GM21515 (cell line): Measurements from ENCODE around the gene DNAAF8.

Experiments used
- ATAC-seq: cut with Tn5 transposase; IDR thresholded peaks from one replicate; pipeline ENCODE4 v1.9.1; 2021; ENCODE audit not compliant: unreplicated experiment

DNAAF8 gene

DNA sequence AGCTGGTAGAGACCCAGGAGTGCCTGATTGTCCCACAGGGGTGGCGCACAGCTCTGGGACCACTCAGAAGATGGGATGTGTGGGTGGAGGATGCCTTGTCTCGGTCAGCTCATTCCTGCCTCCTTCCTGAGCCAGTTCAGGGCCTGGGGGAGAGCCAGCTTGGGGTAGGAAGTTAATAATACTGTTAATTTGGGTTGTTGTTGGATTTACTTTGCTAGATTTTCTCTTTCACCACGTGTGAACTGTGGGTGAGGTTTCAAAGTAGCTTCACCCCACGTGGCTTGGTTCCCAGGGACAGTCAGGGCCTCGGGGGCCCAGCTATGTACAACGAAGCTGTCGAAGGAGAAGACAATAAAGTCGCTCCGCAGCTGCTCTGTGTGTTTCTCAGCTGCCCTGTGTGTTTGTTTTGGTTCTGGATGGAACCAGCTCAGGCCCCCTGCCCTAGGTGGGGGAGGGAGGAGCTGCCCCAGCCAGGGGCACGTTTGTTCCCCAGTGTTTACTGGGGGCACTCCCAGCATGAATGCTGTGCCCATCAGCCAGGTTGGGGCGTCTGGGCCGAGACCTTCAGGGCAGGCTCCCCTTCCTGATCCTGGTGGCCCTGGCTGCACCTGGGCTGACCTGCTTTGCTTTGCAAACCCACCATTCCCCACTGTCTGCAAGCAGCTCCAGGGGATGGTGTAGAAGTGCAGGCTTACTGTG lies 38.7 kb upstream of the DNAAF8 start:
- no peak for ATAC-seq

DNA sequence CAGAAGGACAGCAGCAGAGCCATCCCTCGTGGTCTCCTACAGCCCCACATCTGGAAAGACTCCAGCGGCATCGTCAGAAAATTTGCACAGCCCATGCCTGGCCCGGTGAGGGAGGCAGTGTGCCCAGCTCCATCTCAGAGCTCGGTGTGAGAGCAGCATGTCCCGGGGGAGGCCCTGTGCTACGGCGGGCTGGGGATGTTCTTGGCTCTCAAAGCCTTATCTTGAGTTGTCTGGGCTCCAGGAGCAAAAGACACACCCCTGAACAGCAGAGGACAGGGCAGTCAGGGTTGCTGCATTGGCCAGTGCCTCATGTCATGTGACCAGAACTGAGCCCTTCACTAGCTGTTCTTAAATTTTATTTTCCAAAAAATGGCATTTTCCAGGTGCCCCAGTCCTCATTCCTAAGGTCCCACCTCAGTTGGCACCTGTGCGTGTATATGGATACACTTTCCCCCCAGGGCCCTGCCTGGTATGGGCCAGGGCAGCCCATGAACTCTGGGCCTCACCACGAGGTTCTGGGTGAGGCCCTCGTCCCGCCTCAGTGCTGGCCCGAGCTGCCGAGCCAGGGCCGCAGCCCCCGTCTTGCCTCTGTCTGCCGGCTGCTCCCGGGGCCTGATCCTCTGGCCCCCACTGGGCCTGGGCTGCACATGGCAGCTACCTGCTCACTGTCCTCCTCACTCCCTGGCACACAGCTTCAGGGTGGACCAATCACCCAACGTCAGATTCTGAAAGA lies 38.0 kb upstream of the DNAAF8 start:
- ATAC-seq, result no peak

DNA sequence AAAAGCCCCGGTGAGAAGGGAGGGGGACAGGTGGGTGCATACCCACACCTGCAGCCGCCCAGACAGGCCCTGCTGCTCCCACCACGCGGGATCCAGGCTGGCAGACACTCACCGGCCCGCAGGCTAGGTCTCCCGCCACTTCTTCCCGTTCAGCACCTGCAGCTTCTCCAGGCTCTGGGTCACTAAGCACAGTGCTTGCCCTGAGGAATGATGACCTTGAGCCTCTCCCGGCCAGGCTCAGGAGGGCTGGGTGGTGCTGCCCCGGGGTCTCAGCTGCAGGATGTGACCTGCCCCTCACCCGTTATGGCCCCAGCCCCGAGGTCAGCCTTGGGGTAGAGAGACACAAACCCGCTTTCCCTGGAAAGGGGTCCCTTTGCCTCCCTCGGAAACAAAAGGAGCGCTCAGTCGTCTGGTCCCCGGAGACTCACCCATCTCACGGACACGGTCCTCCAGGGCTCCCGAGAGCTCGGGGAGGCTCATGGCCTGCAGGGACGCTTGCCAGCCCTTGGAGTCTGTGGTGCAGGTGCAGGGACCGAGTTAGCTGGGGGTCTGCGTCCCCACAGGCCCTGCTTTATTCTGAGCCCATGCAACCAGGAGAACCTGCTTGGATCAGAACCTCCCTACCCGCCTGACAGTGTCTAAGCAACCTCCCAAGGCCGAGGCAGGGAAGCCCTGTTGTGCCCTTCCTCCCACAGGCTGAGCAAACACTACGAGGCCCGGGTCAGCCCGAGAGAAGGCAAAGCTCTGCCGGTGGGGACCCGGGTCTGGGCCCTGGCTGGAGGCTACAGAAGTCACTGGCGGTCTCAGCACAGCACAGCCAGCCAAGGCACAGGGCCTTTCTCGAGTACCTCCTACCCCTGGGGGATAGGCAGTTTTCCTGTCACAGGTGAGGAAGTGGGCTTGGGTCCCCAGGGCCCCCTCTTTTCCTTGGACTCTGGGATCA lies 37.2 kb upstream of the DNAAF8 start:
- no peak for ATAC-seq

DNA sequence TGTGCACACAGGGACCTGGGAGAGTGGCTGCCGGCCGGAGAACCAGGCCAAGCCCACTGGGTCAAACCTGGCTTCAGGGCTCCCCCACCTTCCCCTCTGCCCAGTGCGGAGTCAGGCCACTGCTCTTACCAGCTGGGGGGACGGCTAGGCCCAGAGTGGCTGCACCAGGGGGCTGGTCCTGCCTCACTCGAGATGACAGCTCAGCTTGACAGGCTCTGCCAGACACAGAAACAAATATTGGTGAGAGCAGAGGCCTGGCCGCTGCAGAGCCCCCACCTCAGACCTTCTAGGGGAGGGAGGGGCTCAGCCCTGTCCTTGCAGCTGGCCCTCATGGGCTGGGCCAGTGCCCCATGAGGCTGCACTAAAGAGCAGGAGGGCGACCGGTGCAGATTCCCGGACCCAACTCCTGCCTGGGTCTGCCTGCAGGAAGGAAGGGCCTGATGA lies 36.5 kb upstream of the DNAAF8 start:
- no peak for ATAC-seq

DNA sequence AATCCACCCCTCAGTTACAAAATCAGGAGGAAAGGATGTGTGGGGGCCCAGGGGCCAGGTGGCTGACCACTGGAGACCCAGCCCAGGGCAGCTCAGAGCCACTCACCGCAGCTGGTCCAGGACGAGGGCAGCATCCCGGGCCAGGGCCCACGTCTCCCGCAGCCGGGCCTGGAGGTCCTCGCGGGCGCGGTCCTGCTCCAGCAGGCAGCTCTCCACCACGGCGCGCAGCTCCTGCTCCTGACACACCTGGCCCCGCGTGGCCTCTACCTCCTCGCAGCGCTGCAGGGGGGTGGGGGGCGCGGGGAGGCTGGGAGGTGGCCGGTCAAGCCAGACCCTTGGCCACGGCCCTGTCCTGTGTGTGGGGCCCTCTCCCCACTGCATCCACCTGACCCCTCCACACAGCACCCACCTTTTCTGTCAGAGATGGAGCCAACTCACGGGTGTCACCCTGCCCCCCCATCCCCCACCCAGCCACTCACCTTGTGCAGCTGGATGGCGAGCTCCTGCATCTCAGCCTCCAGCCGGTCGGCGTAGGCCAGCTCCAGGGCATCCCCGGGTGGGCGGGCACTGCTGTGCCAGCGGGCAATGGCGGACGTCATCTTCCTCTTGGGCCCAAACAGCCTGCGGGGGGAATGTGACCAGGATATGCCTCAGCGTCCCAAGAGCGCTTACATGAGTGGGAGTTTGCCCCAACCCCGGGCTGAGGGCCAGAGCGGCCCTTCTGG lies 35.9 kb upstream of the DNAAF8 start:
- ATAC-seq, result no peak

DNA sequence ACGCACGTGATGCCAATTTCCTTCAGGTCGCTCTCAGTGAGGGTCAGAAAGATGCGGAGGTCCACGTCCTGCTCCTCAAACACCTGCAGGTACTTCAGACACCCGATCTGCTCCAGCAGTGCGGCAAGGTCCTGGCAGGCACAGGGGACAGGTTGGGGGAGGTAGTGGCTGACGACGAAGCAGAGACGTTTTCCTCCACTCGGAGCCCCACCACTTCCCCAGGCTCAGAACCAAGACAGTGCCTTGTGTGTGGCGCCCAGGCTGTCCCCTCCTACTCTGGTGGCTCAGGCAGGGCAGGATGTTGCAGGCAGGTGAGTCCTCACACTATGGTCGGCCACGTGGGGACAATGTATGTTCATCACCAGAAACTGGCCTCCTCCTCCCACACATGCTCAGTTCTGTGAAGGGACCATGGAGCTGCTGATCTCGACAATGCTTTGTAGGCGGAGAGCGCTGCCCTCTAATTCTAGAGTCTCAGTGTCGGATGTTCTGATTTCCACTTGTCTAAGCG lies 35.2 kb upstream of the DNAAF8 start:
- ATAC-seq, result no peak

DNA sequence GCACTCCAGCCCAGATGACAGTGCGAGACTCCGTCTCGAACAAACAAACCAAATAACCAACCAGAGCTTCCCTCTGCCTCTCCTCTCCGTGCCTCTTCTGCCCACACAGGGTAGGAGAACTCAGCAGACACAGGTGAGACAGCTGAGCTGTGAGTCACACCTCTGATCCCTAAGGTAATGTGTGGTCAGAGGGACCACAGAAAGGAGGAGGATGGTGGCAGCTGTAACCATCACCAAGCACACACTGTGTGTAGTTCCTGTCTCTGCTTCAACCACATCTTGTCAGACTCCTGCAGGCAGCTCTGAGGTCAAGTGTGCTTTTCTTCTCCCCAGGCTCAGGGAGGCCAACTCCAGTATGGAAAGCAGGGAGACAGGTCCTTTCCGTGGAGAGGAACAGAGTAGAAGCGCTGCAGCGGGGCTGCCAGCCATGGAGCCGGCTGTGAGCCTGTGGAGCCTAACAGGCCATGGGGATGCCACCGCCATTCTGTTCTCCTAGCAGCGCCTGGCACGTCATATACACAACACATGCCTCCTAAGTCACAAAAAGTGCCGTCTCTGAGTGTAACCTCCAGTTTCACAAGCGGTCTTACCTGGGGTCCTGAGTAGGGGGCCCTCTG lies 33.8 kb upstream of the DNAAF8 start:
- ATAC-seq, result no peak

DNA sequence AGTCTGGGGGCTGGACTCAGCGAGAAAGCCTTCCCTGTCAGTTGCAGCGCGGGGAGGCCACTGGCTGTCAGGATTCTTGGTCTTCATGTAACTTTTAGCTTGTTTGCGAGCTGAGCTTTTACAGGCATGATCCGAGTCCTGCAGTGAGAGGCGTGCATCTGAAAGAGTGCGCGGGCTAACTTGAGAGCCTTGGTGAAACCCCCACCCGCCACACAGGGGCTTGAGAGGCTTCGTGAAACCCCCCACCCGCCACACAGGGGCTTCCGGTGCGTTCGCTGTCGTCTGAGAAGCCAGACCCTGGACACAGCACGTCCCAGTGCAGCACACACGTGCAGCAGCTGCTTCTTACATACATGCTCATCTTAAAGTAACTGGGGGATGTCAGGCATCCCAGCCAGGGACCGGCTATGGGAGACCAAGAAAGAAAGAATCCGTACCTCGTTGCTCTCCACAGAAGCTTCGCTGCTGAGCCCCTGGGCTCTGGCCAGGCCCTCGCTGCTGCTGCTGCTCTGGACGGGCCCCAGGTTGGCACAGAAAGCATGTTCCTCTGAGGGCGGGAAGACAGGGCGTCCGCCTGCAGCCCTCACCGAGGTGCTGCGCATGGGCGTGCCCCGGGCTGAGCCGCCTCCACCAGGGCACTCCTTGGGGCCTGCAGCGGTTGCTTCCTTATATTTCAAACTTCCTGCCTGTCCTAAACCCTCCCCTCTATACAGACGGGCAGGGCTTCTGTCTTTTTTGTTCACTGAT lies 33.2 kb upstream of the DNAAF8 start:
- no peak for ATAC-seq

DNA sequence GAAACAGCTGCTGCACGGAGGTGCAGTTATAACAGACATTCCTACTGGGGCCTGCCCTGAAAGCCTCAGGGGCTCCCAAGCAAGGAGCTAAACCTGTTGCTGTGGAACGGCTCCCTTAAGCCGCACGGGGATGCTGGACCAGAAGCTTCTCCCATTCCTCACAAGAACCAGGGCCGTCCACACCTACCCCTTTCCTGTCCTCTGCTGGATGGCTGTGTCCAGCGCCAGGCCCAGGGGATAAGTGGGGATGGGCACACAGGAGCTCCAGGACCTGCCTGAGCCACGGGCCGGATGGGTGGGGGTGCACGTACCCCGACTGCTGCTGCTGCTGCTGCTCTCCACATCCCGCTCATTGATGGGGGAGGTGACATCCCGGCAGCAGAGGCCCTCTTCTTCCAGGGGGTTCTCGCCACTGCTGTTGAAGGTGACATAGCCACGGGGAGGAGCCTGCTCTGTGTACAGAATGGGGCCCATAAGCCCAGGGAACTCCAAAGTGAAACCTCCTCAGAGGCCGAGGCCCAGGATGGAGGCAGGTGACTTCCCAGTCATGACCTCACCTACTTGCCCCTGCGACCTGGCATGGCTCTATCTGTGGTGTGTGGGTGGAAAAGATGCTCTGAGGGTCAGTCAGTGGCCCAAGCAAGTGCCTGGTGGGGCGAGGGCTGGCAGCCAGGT lies 32.4 kb upstream of the DNAAF8 start:
- ATAC-seq, result no peak

DNA sequence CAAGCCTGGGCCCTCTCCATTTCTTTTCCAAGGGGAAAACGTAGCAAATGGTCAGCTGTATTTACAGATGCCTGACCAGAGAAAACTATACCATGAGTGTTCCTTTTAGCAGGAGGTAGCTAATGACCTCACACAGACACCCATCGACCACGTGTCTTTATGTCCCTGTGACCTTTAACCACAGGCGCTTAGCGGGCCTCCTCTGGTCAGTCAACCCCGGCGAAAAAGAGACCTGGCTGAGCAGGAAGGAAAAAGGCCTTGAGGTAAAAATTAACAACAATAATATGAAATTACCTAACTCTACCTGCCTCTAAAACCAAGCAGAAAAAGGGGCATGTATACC lies 31.9 kb upstream of the DNAAF8 start:
- ATAC-seq, result no peak

DNA sequence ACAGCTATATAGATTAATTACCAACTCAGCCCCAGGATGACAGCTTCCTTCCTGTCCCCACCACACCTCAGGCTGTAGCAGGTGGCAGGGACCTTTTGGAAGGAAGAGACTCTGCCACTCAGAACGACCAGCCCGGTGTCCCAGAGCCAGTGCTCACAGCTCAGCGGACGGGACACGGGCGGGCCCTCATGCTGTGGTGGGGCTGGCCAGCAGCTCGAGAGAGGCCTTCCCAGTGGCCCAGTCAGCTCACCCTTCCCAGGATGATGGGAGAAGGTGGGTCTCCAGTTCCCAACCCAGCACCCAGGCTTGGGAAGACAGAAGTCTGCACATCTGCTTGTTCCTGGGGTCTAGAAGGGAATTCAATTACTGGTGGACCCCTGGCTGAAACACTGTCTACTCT lies 30.4 kb upstream of the DNAAF8 start:
- no peak for ATAC-seq

DNA sequence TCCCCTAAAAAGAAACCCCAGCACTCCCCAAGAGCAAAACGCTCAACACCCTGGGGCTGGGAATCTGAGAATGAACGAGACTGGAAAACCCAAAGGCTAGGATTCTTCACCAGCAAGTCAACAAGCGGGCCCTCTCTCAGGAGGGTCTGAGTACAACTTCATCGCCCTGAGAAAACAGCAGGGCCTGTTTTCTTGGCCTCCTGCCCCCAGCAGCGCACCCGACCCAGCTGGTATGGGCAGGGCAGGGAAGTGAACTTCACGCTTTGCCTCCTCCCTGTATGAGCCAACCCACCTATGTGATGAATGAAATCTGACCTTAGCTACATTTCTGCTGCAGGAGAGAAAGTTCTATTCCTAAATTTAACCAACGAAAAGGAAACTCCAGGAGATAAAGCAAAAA lies 29.8 kb upstream of the DNAAF8 start:
- no peak for ATAC-seq

DNA sequence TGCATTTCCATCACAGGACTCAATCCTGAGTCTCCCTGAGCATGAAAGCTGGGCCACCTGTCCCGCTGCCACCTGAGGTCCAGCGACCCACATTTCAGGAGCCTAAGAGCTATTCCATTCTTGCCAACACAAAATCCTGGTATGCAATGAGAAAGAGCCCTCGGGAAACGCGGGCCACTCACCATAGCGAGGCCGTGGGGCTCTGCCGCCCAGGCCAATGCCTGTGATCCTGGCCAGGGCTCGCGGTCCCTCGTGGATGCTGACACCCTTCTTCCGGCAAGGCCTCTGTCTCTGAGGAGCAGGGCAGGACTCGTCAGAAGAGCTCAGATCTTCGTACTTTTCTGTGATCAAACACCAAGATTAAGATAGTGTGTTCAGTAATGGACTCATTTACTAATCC lies 29.4 kb upstream of the DNAAF8 start:
- ATAC-seq, result no peak

DNA sequence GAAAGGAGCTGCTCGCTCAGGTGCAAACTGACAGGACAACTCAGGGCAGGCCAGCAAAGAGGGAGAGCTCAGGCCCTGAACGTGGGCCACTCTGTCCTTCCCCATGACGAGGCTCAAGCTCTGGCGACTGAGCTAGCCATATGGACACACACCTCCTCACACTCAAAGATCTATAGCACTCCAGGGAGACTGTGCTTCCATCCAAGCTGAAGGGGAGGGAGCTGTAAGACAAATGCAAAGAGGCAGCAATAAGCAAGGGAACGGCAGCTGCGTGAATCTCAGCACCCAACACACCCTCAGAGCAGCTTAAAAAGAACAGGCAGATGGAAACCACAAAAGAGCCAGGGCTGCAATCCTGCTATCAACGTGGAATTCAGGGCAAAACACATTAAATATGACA lies 27.5 kb upstream of the DNAAF8 start:
- no peak for ATAC-seq

DNA sequence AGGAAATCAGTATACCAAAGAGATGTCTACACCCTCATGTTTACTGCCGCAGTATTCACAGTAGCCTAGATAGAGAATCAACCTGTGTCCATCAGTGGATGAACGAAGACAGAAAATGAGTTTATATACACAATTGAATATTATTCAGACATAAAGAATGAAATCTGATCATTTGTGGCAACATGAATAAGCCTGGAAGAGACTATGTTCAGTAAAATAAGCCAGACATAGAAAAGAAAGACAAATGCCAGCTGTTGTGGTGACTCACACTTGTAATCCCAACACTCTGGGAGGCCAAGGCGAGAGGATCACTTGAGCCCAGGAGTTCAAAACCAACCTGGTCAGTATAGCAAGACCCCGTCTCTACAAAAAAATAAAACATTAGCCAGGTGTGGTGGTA lies 24.9 kb upstream of the DNAAF8 start:
- ATAC-seq, result no peak

DNA sequence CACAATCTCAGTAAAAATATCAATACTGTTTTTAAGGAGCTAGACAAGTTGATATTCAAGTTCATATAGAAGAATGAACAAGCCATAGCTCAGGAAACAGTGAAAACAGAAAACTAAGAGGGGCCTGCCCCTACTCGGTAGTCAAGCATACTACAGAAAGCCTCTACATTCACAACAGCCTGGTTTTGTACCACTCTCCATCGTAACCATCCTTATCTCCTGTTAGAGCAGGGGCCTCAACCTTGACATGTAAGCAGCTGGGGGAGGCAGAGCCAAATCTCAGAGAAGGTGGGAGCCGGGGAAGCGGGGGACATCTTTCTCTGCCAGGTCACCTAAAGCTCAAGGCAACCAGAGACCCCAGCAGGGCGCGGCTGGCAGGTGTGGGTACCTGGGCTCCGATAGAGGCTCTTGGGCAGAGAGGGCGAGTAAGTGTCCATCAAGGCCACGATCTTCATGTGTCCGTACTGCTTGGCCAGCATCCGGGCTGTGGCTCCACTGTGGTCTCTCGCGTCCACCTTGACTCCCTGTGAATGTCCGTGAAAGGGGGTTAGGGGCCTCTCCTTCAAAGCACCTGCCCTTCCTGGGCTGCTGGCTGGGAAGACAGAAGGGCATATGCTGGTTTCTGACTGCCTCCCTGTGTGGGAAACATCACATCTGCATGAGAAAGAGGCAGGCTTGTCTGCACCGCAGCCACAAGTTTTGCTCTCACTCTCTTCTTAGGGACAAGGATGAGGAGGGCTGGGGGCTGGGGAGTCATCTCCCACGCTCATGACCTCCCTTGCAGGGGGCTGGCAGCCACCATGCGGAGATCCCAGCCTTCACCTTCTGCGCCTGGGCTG lies 20.5 kb upstream of the DNAAF8 start:
- ATAC-seq, result no peak

DNA sequence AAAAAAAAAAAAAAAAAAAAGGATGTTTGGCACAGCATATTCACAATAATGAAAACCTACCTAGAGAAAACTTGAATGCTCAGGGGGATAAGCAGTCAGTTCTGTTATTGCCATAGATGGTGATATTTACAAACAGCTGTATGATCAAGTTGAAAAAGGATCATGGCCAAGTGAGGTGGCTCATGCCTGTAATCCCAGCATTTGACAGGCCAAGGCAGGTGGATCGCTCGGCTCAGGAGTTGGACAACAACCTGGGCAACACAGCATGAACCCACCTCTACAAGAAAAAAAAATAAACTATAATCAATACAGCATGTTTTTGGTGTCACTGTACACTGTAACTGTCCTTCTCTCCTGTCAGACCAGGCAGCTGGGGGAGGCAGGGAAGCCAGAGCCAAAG lies 19.3 kb upstream of the DNAAF8 start:
- ATAC-seq, result no peak

DNA sequence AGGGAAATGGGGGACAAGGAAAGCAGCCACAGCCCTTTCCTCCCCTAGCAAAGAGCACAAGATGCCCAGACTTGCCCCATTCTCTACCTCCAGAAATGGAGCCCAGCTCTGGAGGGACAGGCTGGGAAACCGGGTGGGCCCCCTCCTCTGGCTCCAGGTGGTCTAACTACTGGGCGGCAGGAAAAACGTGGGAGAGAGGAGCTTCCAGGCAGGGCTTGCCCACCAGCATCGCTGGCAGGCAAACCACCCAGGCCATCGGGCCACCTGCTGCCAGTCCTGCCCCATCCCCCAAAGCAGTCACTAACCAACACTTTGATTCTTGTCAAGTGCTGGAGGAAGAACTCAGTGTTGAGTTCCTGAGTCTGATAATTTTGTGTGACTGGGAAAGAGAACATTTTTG lies 15.9 kb upstream of the DNAAF8 start:
- ATAC-seq, result no peak
